ENCODE data around the gene IDUA.

Gene IDUA

GRCh38 chr4:1030559-1030958, 43.7 kb downstream of the IDUA start:
- no peak for DNase-seq (ENCODE audit: low read depth in 2 of 2)

GRCh38 chr4:1031346-1031745, 44.5 kb downstream of the IDUA start:
- no peak for DNase-seq (ENCODE audit: low read depth in 2 of 2)

- no peak for DNase-seq (ENCODE audit: low read depth in 2 of 2)
Measured at GRCh38 chr4:1031956-1032795, 45.3 kb downstream of the IDUA start.

- DNase-seq (ENCODE audit: low read depth in 2 of 2), result no peak
Measured at GRCh38 chr4:1032861-1033260, 46.0 kb downstream of the IDUA start.

GRCh38 chr4:1033840-1034551, 47.2 kb downstream of the IDUA start:
- DNase-seq (ENCODE audit: low read depth in 2 of 2), result no peak

GRCh38 chr4:1035510-1035909, 48.7 kb downstream of the IDUA start:
- DNase-seq (ENCODE audit: low read depth in 2 of 2), result no peak

GRCh38 chr4:1036095-1036494, 49.3 kb downstream of the IDUA start:
- DNase-seq (ENCODE audit: low read depth in 2 of 2), result no peak

GRCh38 chr4:1036976-1037810, 50.3 kb downstream of the IDUA start:
- no peak for DNase-seq (ENCODE audit: low read depth in 2 of 2)

GRCh38 chr4:1038948-1039492, 52.2 kb downstream of the IDUA start:
- no peak for DNase-seq (ENCODE audit: low read depth in 2 of 2)

- no peak for DNase-seq (ENCODE audit: low read depth in 2 of 2)
Measured at GRCh38 chr4:1039493-1040343, 52.9 kb downstream of the IDUA start.

- DNase-seq (ENCODE audit: low read depth in 2 of 2), result no peak
Measured at GRCh38 chr4:1040344-1041146, 53.7 kb downstream of the IDUA start.

GRCh38 chr4:1041147-1041935, 54.5 kb downstream of the IDUA start:
- DNase-seq (ENCODE audit: low read depth in 2 of 2), result no peak

GRCh38 chr4:1041936-1042330, 55.1 kb downstream of the IDUA start:
- DNase-seq (ENCODE audit: low read depth in 2 of 2), result no peak

- DNase-seq (ENCODE audit: low read depth in 2 of 2), result no peak
Measured at GRCh38 chr4:1042352-1043055, 55.7 kb downstream of the IDUA start.

GRCh38 chr4:1043162-1043561, 56.3 kb downstream of the IDUA start:
- no peak for DNase-seq (ENCODE audit: low read depth in 2 of 2)

GRCh38 chr4:1043651-1044468, 57.0 kb downstream of the IDUA start:
- DNase-seq (ENCODE audit: low read depth in 2 of 2), result no peak

- DNase-seq (ENCODE audit: low read depth in 2 of 2), result no peak
Measured at GRCh38 chr4:1044469-1045192, 57.8 kb downstream of the IDUA start.

All from activated CD4-positive, alpha-beta T cell treated with anti-CD3 and anti-CD28 coated beads for 24 hours (primary cell).